ENCODE data around the gene SYT13.

SYT13 gene

GRCh38 chr11:45305874-45306623 lies 19.9 kb upstream of the SYT13 start:
- no peaks in the 10 kb centered on the region for H3K36me3 ChIP-seq (replicated peaks; ENCODE audit: low read depth, low read length)
- no peak overlapping the region for H3K9ac ChIP-seq (ENCODE audit: low read length)
- H3K27ac ChIP-seq (ENCODE audit: low read length), result no peak overlapping the region
- H3K9me3 ChIP-seq (ENCODE audit: insufficient read depth, low read length), result no peaks in the 10 kb centered on the region
- H2AFZ ChIP-seq (ENCODE audit: low read depth, low read length), result no peak overlapping the region
- H3K4me2 ChIP-seq (ENCODE audit: low read length), result no peak overlapping the region
- no peaks in the 10 kb centered on the region for H3K79me2 ChIP-seq (ENCODE audit: low read length)
- H3K4me3 ChIP-seq (ENCODE audit: low read length), result no peak overlapping the region
- H3K4me1 ChIP-seq (ENCODE audit: low read length), result no peaks in the 10 kb centered on the region
- no peaks in the 10 kb centered on the region for H4K20me1 ChIP-seq (ENCODE audit: insufficient read depth, low read length)
- peaks cover 38% of the 10 kb centered on the region for H3K27me3 ChIP-seq (ENCODE audit: low read depth, low read length)
- TF ChIP-seq EZH2phosphoT487 (IDR thresholded peaks at IDR 0.05; ENCODE audit: low read depth), result no peak
- no peak for TF ChIP-seq CTCF (IDR thresholded peaks at IDR 0.05; ENCODE audit: low read depth, low read length)

GRCh38 chr11:45304992-45305335 lies 18.8 kb upstream of the SYT13 start:
- no peaks in the 10 kb centered on the region for H3K79me2 ChIP-seq (ENCODE audit: low read length)
- H4K20me1 ChIP-seq (ENCODE audit: insufficient read depth, low read length), result no peaks in the 10 kb centered on the region
- no peak overlapping the region for H2AFZ ChIP-seq (ENCODE audit: low read depth, low read length)
- no peak overlapping the region for H3K27ac ChIP-seq (ENCODE audit: low read length)
- H3K4me3 ChIP-seq (ENCODE audit: low read length), result no peak overlapping the region
- TF ChIP-seq CTCF (IDR thresholded peaks at IDR 0.05; ENCODE audit: low read depth, low read length), result no peak
- no peak for TF ChIP-seq EZH2phosphoT487 (IDR thresholded peaks at IDR 0.05; ENCODE audit: low read depth)
- no peaks in the 10 kb centered on the region for H3K4me1 ChIP-seq (ENCODE audit: low read length)
- no peaks in the 10 kb centered on the region for H3K36me3 ChIP-seq (replicated peaks; ENCODE audit: low read depth, low read length)
- H3K9me3 ChIP-seq (ENCODE audit: insufficient read depth, low read length), result no peaks in the 10 kb centered on the region
- no peak overlapping the region for H3K4me2 ChIP-seq (ENCODE audit: low read length)
- H3K9ac ChIP-seq (ENCODE audit: low read length), result no peak overlapping the region
- peaks cover 35% of the 10 kb centered on the region for H3K27me3 ChIP-seq (ENCODE audit: low read depth, low read length)

- Histone ChIP-seq H3K9ac (ENCODE audit: low read length) (no peak overlapping the region), H3K36me3 (replicated peaks; ENCODE audit: low read depth, low read length) (no peaks in the 10 kb centered on the region), H3K4me2 (ENCODE audit: low read length) (no peak overlapping the region), H3K4me1 (ENCODE audit: low read length) (no peaks in the 10 kb centered on the region), H3K4me3 (ENCODE audit: low read length) (no peak overlapping the region), H2AFZ (ENCODE audit: low read depth, low read length) (no peak overlapping the region), H3K27ac (ENCODE audit: low read length) (no peak overlapping the region), H3K79me2 (ENCODE audit: low read length) (no peaks in the 10 kb centered on the region), H3K27me3 (ENCODE audit: low read depth, low read length) (peaks cover 35% of the 10 kb centered on the region), H3K9me3 (ENCODE audit: insufficient read depth, low read length) (no peaks in the 10 kb centered on the region), H4K20me1 (ENCODE audit: insufficient read depth, low read length) (no peaks in the 10 kb centered on the region)
- TF ChIP-seq CTCF (IDR thresholded peaks at IDR 0.05; ENCODE audit: low read depth, low read length), result no peak
- no peak for TF ChIP-seq EZH2phosphoT487 (IDR thresholded peaks at IDR 0.05; ENCODE audit: low read depth)
These were observed 18.2 kb upstream of the SYT13 start for GRCh38 chr11:45304111-45304991.

GRCh38 chr11:45303316-45303715 lies 17.2 kb upstream of the SYT13 start:
- H3K27me3 ChIP-seq (ENCODE audit: low read depth, low read length), result peaks cover 34% of the 10 kb centered on the region
- no peak overlapping the region for H3K9ac ChIP-seq (ENCODE audit: low read length)
- H2AFZ ChIP-seq (ENCODE audit: low read depth, low read length), result no peak overlapping the region
- no peaks in the 10 kb centered on the region for H3K9me3 ChIP-seq (ENCODE audit: insufficient read depth, low read length)
- no peak overlapping the region for H3K4me3 ChIP-seq (ENCODE audit: low read length)
- H3K27ac ChIP-seq (ENCODE audit: low read length), result no peak overlapping the region
- H3K4me2 ChIP-seq (ENCODE audit: low read length), result no peak overlapping the region
- H3K36me3 ChIP-seq (replicated peaks; ENCODE audit: low read depth, low read length), result no peaks in the 10 kb centered on the region
- no peak for TF ChIP-seq CTCF (IDR thresholded peaks at IDR 0.05; ENCODE audit: low read depth, low read length)
- TF ChIP-seq EZH2phosphoT487 (IDR thresholded peaks at IDR 0.05; ENCODE audit: low read depth), result no peak
- H3K79me2 ChIP-seq (ENCODE audit: low read length), result no peaks in the 10 kb centered on the region
- peaks cover 5% of the 10 kb centered on the region for H3K4me1 ChIP-seq (ENCODE audit: low read length)
- H4K20me1 ChIP-seq (ENCODE audit: insufficient read depth, low read length), result no peaks in the 10 kb centered on the region

Measured in OCI-LY3 (cell line).